ENCODE data around the gene PRR16.

The PRR16 gene

GRCh38 chr5:120568711-120569110 is 104.6 kb downstream of the PRR16 start:
- TF ChIP-seq POLR2AphosphoS5 (IDR thresholded peaks at IDR 0.05; ENCODE audit: low read depth, low read length) (no peak), SIN3A (IDR thresholded peaks at IDR 0.05; ENCODE audit: borderline replicate concordance, insufficient read depth, low read length) (no peak), TAF1 (IDR thresholded peaks at IDR 0.05; ENCODE audit: borderline replicate concordance, insufficient read depth, low read length) (no peak)

- TF ChIP-seq SIN3A (IDR thresholded peaks at IDR 0.05; ENCODE audit: borderline replicate concordance, insufficient read depth, low read length): no peak
- TF ChIP-seq TAF1 (IDR thresholded peaks at IDR 0.05; ENCODE audit: borderline replicate concordance, insufficient read depth, low read length): no peak
- TF ChIP-seq FOXP2 (optimal IDR thresholded peaks at IDR 0.05; ENCODE audit: borderline replicate concordance, extremely low read depth, extremely low read length, insufficient read depth): no peak
- TF ChIP-seq REST (IDR thresholded peaks at IDR 0.05; ENCODE audit: insufficient read depth in 1 of 2, low read depth in 2 of 2, low read length in 2 of 2): no peak
- no peak for TF ChIP-seq POLR2AphosphoS5 (IDR thresholded peaks at IDR 0.05; ENCODE audit: low read depth, low read length)
Measured at GRCh38 chr5:120576588-120576987, 112.5 kb downstream of the PRR16 start.

- TF ChIP-seq REST (IDR thresholded peaks at IDR 0.05; ENCODE audit: insufficient read depth in 1 of 2, low read depth in 2 of 2, low read length in 2 of 2) (no peak), POLR2AphosphoS5 (IDR thresholded peaks at IDR 0.05; ENCODE audit: low read depth, low read length) (no peak), TAF1 (IDR thresholded peaks at IDR 0.05; ENCODE audit: borderline replicate concordance, insufficient read depth, low read length) (no peak), FOXP2 (optimal IDR thresholded peaks at IDR 0.05; ENCODE audit: borderline replicate concordance, extremely low read depth, extremely low read length, insufficient read depth) (no peak), SIN3A (IDR thresholded peaks at IDR 0.05; ENCODE audit: borderline replicate concordance, insufficient read depth, low read length) (no peak)
Measured at GRCh38 chr5:120582635-120583034, 118.5 kb downstream of the PRR16 start.

GRCh38 chr5:120586646-120587045 is 122.5 kb downstream of the PRR16 start:
- TF ChIP-seq POLR2AphosphoS5 (IDR thresholded peaks at IDR 0.05; ENCODE audit: low read depth, low read length): no peak
- no peak for TF ChIP-seq REST (IDR thresholded peaks at IDR 0.05; ENCODE audit: insufficient read depth in 1 of 2, low read depth in 2 of 2, low read length in 2 of 2)
- no peak for TF ChIP-seq TAF1 (IDR thresholded peaks at IDR 0.05; ENCODE audit: borderline replicate concordance, insufficient read depth, low read length)
- TF ChIP-seq FOXP2 (optimal IDR thresholded peaks at IDR 0.05; ENCODE audit: borderline replicate concordance, extremely low read depth, extremely low read length, insufficient read depth): no peak
- TF ChIP-seq SIN3A (IDR thresholded peaks at IDR 0.05; ENCODE audit: borderline replicate concordance, insufficient read depth, low read length): no peak

- TF ChIP-seq SIN3A (IDR thresholded peaks at IDR 0.05; ENCODE audit: borderline replicate concordance, insufficient read depth, low read length) (no peak), POLR2AphosphoS5 (IDR thresholded peaks at IDR 0.05; ENCODE audit: low read depth, low read length) (no peak), TAF1 (IDR thresholded peaks at IDR 0.05; ENCODE audit: borderline replicate concordance, insufficient read depth, low read length) (no peak), FOXP2 (optimal IDR thresholded peaks at IDR 0.05; ENCODE audit: borderline replicate concordance, extremely low read depth, extremely low read length, insufficient read depth) (no peak), REST (IDR thresholded peaks at IDR 0.05; ENCODE audit: insufficient read depth in 1 of 2, low read depth in 2 of 2, low read length in 2 of 2) (no peak)
Measured at GRCh38 chr5:120591911-120592310, 127.8 kb downstream of the PRR16 start.
